Measurements from ENCODE around the gene CEMIP.

- no peak for TF ChIP-seq CTCF (IDR thresholded peaks at IDR 0.05)
- no peak for TF ChIP-seq POLR2A (IDR thresholded peaks at IDR 0.05)
Measured at GRCh38 chr15:80801891-80802680, 22.9 kb downstream of the CEMIP start.
